GM12891 (cell line): ENCODE measurements around the gene CHSY1.

Experiments
- DNase-seq: peaks from one replicate; pipeline ENCODE4 v3.0.0; 2011; ENCODE audit warnings: low spot score; ENCODE audit not compliant: insufficient read length
- FAIRE-seq: peaks from 2 replicates; lab custom pipeline; 2011; peaks lifted over from hg19 to GRCh38; lab: Jason Lieb, UNC
- PAX5 ChIP-seq: IDR thresholded peaks from 2 replicates; pipeline ENCODE4 v1.6.1; 2011; ENCODE audit warnings: low read length, moderate library complexity, mild to moderate bottlenecking; ENCODE audit not compliant: insufficient read depth, severe bottlenecking
- POLR2A ChIP-seq: IDR thresholded peaks from 2 replicates; pipeline ENCODE4 v1.6.1; 2011; ENCODE audit warnings: low read depth, low read length, control low read depth
- POLR2AphosphoS5 ChIP-seq: IDR thresholded peaks from 2 replicates; pipeline ENCODE4 v1.6.1; 2011; ENCODE audit warnings: low read depth, low read length, control low read depth
- POU2F2 ChIP-seq: IDR thresholded peaks from 2 replicates; pipeline ENCODE4 v1.6.1; 2011; ENCODE audit warnings: low read depth, mild to moderate bottlenecking, control low read depth, low read length, moderate library complexity
- SPI1 ChIP-seq: IDR thresholded peaks from 2 replicates; pipeline ENCODE4 v1.6.1; 2011; ENCODE audit warnings: low read depth, low read length, control low read depth
- TAF1 ChIP-seq: IDR thresholded peaks from 2 replicates; pipeline ENCODE4 v1.6.1; 2011; ENCODE audit warnings: low read depth, low read length, control low read depth

The CHSY1 gene

DNA sequence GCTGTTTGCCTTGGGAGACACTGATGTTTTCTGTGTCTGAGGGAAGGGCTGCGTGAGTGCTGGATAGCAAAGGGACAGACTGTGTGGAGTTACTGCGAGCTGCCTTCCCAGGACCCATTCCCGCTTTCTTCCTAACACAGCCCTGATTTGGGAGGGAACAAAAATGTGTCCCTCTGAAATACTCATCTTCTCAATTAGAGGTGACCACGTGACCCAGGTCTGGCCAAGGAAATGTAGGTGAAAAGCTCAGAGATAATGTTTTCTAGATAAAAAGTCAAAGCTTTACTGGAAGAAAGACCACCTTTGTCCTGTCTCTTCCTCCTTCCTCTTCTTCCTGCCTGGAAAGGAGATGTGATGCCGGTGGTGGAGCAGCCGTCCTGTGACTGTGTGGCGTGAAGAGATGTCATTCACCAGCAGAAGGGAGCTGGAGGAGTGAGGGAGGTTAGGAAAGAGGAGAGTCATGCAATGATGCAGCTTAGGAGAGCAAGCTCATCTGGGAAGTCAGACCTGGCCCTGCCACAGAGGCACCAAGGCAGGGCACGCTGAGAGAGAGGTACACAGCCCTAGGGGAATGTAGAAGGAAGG, 105.6 kb downstream of the CHSY1 start:
- DNase-seq = no peak
- TF ChIP-seq PAX5 (no peak), POLR2AphosphoS5 (no peak), POU2F2 (no peak), SPI1 (no peak), POLR2A (no peak), TAF1 (no peak)
- FAIRE-seq = no peak

DNA sequence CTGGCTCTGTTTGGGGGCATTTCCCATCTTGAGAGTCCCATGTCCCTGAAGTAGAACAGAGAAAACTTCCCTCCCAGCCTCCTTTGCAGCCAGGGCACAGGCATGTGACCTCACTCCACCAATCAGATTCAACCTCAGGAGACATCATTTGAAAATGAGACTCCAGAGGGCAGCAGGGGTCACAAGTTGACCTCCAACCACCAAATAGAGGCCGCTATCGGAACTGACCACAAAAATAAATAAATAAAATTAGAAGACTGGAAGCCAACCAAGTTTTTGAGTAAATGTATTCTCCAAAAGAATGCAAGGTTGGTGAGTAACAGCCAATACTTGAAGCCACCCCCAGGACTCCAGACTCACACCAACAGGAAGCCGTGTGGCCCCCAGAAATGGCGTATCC, 106.5 kb downstream of the CHSY1 start:
- TF ChIP-seq POLR2AphosphoS5 = no peak
- no peak for TF ChIP-seq SPI1
- no peak for TF ChIP-seq TAF1
- TF ChIP-seq POLR2A = no peak
- TF ChIP-seq POU2F2 = no peak
- TF ChIP-seq PAX5 = no peak
- DNase-seq (no peak), FAIRE-seq (no peak)

DNA sequence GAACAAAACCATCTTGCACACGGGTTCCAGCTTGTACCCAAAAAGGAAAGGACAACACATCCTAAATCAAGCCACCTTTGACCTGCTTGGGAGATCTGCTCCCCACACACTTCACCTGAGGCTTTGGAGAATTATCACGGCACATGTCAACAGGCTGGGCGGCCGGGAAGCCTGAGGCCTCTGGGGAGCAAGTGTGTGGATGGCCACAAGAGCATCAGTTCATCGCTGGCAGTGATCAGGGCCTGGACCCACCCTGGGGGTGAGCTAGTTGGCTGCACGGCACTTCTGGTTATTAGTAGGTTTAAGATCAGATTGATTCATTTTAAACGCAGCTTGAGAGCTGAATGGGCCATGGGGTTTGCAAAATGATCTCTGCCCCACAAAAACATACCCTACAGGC, 108.5 kb downstream of the CHSY1 start:
- DNase-seq (no peak), FAIRE-seq (no peak)
- TF ChIP-seq PAX5 (no peak), SPI1 (no peak), POLR2A (no peak), POU2F2 (no peak), POLR2AphosphoS5 (no peak), TAF1 (no peak)

DNA sequence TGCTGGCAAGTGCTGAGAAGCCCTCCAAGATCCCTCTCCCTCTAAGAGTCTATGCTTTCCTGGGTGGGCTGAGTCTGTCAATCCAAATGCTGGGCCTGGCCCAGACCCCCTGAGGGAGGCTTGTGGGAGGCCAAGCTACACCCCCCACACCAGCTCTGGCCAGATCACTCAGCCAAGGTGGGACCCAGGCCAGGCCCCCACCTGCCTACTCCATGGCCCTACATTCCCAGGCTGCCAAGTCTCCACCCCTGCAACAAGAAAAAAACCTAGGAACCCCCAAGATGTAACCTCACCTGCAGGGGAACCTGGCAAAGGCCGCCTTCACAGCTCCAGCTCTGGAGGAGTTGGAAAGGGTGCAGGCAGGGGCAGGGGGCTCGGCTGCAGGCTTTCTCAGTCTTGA, 109.1 kb downstream of the CHSY1 start:
- DNase-seq (no peak), FAIRE-seq (no peak)
- TF ChIP-seq POLR2AphosphoS5 = no peak
- no peak for TF ChIP-seq SPI1
- no peak for TF ChIP-seq PAX5
- TF ChIP-seq POLR2A = no peak
- no peak for TF ChIP-seq POU2F2
- no peak for TF ChIP-seq TAF1

DNA sequence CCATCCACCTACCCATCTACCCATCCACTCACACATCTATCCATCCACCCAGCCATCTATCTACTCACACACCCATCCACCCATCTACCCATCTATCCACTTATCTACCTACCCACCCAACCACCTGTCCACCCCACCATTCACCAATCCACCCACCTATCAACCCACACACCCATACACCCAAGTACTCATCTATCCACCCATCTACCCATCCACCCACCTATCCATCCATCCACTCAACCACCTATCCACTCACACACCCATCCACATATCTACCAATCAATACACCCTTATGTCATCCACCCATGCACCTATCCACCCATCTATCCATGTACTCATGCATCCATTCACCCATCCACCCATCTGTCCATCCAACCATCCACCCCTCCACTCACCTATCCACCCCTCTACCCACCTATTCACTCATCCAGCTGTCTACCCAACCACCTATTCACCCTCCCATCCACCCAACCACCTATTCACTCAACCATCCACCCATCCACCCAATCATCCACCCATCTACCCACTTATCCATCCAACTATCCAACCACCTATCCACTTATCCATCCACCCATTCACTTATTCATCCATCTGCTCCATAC, 109.8 kb downstream of the CHSY1 start:
- DNase-seq (no peak), FAIRE-seq (no peak)
- TF ChIP-seq POLR2A = no peak
- TF ChIP-seq SPI1 = no peak
- TF ChIP-seq POU2F2 = no peak
- TF ChIP-seq TAF1 = no peak
- TF ChIP-seq PAX5 = no peak
- TF ChIP-seq POLR2AphosphoS5 = no peak

DNA sequence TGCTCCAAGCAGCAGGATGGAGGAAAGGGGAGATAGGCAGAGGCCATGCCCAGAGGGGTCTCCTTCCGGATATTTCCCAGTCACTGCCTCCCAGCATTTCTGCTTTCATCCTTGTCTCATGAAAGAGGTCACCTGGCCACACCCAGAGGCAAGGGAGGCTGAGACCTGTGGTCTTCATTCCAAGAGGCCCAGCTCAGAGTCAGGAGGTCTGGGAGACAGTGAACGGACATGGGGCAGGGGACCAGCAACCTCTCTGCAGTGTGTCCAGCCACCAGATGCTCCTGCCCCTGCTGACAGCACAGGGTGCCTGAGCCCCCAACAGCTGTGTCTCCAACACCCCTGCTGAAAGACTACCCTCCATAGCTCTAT, 111.2 kb downstream of the CHSY1 start:
- no peak for FAIRE-seq
- DNase-seq = no peak
- TF ChIP-seq SPI1 (no peak), PAX5 (no peak), POLR2AphosphoS5 (no peak), TAF1 (no peak), POLR2A (no peak), POU2F2 (no peak)

DNA sequence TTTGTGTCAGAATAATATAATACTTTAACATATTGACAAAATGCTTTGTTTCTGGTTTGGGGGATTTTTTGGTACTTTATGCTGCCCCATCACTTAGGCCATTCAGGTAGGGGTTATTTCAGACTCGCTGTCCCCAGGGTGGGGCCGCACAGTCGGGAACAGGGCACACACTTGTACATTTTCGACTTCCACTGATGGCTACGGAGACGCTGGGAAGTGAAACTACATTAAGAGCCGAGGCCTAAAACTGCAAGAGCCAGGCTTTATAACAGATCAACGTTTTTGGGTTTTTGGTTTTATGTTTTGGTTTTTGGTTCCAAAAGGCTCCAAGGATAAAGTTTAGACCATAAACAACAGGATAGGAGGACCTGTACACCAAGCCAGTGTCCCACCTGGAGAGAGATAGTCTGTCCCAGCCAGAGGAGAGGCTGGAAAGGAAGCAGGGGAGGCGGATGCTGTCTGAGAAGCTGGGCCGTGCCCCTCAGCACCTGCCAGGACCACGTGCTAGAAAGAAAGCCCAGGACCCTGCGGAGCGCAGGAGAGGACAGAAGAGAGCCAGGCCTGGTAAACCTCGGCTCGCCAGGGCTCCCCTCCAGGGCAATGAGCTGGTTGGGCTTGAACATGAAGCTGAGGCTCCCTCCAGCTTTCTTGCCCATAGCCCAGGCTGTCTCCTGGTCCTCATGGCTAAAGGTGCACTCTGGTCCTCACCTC, 111.7 kb downstream of the CHSY1 start:
- FAIRE-seq (peak; percentile 13), DNase-seq (no peak)
- TF ChIP-seq POLR2A (no peak), SPI1 (peak; percentile 79)

DNA sequence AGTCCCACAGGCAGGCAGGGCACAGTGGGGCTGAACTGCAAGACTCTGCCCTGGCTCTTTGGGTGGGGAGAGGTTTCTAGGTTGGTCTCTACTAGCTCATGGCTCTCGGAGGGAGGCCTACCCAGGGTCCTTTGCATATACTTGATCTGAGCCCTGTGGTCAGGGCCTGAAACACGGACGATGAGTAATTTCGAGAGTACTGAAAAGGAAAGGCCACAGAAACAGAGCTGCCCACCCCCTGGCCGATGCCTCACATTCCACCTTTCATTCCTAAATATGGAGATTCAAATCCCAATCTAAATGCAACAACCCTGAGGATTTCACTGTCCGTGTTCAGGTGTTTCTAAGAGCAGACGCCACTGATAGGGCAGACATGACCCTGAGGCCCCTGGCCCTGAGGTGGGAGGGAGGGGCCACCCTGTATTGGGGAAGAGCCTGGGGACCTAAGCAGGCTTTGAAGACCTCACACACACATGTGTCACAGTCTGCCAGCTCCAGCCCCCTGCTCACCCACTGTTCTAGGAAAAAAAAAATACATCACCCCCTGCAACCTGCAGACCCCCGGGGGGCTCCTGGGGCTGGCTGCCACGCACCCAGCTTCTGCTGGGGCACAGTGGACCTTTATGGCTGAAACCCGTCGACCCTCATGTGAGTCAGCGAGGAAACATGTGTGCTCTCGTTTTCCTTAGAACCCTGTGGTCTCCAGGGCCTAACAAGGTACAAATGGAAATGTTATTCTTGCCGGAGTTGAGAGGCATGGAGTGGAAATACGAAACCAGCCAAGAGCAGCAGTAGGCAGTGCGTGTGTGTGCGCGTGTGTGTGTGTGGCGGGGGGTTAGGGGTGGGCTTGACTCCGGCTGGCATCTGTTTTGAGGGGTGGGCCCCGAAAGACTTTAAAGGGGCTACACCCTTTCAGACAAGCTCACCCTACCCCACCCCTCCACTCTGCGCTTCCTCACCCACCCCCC, 112.7 kb downstream of the CHSY1 start:
- peak; percentile 89 for TF ChIP-seq POU2F2
- no peak for TF ChIP-seq POLR2AphosphoS5
- TF ChIP-seq SPI1 = no peak
- TF ChIP-seq TAF1 = no peak
- no peak for TF ChIP-seq PAX5
- TF ChIP-seq POLR2A = no peak
- peak; percentile 63 for DNase-seq
- peak; percentile 91 for FAIRE-seq

DNA sequence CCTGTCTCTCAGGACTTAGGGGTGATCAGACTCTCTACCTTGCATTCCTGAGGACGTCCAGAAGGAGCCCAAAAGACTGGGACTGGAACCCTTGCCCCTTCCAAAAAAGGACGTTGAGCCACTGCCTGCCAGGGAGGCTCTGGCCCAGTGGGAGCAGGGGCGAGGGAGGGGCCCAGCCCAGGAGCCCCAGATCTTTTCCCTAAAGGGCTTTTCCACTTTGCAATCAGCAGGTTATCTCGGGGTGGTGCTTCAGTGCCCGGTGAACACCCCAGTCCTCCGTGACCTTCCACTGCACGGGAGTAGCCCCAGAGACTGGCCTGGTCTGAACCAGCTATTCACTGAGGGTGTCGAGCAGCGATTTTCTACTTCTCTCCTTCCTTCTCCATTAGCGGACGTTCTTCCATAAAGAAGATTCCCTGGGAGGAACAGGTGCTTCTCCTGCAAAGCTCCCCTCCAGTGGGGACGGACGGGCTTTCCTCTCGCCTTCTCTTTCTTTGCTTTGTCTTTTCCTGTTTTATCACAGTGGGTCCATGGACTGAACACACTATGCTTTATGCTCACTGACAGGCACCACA, 113.7 kb downstream of the CHSY1 start:
- no peak for FAIRE-seq
- no peak for DNase-seq
- TF ChIP-seq SPI1 (no peak), POU2F2 (no peak), POLR2AphosphoS5 (no peak), PAX5 (no peak), TAF1 (no peak)
